ENCODE data around the gene GXYLT2. TPM values are rescaled to one million over a fixed set of nuclear protein-coding genes. Genes with fewer than 3 reads are reported as not detected.

Gene GXYLT2
- total RNA-seq, 1 experiment from 2014 or later = 4.8 TPM

DNA sequence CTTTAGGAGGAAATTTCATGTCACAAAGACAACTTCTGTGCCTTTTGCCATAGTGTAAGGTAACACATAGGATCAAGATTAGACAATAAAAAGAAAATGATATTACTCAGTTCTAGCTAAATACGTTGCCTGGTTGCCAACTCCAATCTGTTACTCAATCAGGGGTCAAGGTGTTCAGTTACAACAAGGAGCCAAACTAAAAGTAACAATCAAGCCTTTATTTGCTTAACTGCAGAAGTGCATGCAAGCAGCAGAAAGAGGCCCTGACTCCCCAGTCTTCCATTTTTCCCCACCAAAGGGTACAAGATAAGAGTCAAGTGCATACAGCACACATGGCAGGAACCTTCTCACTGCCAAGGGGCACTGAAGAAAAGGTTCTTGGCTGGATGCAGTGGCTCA is 80.4 kb downstream of the GXYLT2 start:
- TF ChIP-seq CTCF (IDR thresholded peaks at IDR 0.05; ENCODE audit: insufficient read depth in 1 of 2, low read depth in 1 of 2, low read length in 1 of 2, severe bottlenecking in 1 of 2, unreplicated experiment in 1 of 2) = no peak
- H3K27ac Mint-ChIP-seq (ENCODE audit: unreplicated experiment) = no peak overlapping the region
- intact Hi-C loops (cut with micrococcal nuclease; ENCODE audit: unreplicated experiment) = no loop called here
- Histone ChIP-seq H3K4me1 (peaks cover 7% of the 10 kb centered on the region), H3K36me3 (ENCODE audit: control insufficient read depth, insufficient read depth, low read length) (no peaks in the 10 kb centered on the region), H3K9me3 (no peaks in the 10 kb centered on the region), H3K4me3 (ENCODE audit: low read depth, low read length) (no peak overlapping the region), H3K27me3 (replicated peaks; ENCODE audit: control insufficient read depth, insufficient read depth, low read length) (no peaks in the 10 kb centered on the region)
- BruUV-seq (replicated peaks) = no TSS peak
- H3K4me1 Mint-ChIP-seq (ENCODE audit: low read depth, unreplicated experiment) = peaks cover 11% of the 10 kb centered on the region
- no peaks in the 10 kb centered on the region for H3K27me3 Mint-ChIP-seq (ENCODE audit: insufficient read depth, unreplicated experiment)
- H3K9me3 Mint-ChIP-seq (ENCODE audit: unreplicated experiment) = no peaks in the 10 kb centered on the region
- CTCF ChIA-PET = no interaction called here
- peaks cover 7% of the 10 kb centered on the region for H3K36me3 Mint-ChIP-seq (ENCODE audit: insufficient read depth, unreplicated experiment)
- DNase-seq = no peak
- POLR2A ChIA-PET = no interaction called here
- no peak overlapping the region for H3K4me3 Mint-ChIP-seq (ENCODE audit: unreplicated experiment)

GRCh38 chr3:72969766-72970165 is 81.9 kb downstream of the GXYLT2 start:
- Histone ChIP-seq H3K9me3 (no peaks in the 10 kb centered on the region), H3K4me3 (ENCODE audit: low read depth, low read length) (no peak overlapping the region), H3K4me1 (peaks cover 22% of the 10 kb centered on the region), H3K36me3 (ENCODE audit: control insufficient read depth, insufficient read depth, low read length) (no peaks in the 10 kb centered on the region), H3K27me3 (replicated peaks; ENCODE audit: control insufficient read depth, insufficient read depth, low read length) (no peaks in the 10 kb centered on the region)
- no TSS peak for BruUV-seq (replicated peaks)
- intact Hi-C loops (cut with micrococcal nuclease; ENCODE audit: unreplicated experiment) = no loop called here
- no peak overlapping the region for H3K27ac Mint-ChIP-seq (ENCODE audit: unreplicated experiment)
- H3K36me3 Mint-ChIP-seq (ENCODE audit: insufficient read depth, unreplicated experiment) = peaks cover 8% of the 10 kb centered on the region
- H3K9me3 Mint-ChIP-seq (ENCODE audit: unreplicated experiment) = no peaks in the 10 kb centered on the region
- no peak for DNase-seq
- POLR2A ChIA-PET = no interaction called here
- no peak for TF ChIP-seq CTCF (IDR thresholded peaks at IDR 0.05; ENCODE audit: insufficient read depth in 1 of 2, low read depth in 1 of 2, low read length in 1 of 2, severe bottlenecking in 1 of 2, unreplicated experiment in 1 of 2)
- H3K4me3 Mint-ChIP-seq (ENCODE audit: unreplicated experiment) = no peak overlapping the region
- H3K27me3 Mint-ChIP-seq (ENCODE audit: insufficient read depth, unreplicated experiment) = no peaks in the 10 kb centered on the region
- H3K4me1 Mint-ChIP-seq (ENCODE audit: low read depth, unreplicated experiment) = peaks cover 20% of the 10 kb centered on the region
- CTCF ChIA-PET = no interaction called here

DNA sequence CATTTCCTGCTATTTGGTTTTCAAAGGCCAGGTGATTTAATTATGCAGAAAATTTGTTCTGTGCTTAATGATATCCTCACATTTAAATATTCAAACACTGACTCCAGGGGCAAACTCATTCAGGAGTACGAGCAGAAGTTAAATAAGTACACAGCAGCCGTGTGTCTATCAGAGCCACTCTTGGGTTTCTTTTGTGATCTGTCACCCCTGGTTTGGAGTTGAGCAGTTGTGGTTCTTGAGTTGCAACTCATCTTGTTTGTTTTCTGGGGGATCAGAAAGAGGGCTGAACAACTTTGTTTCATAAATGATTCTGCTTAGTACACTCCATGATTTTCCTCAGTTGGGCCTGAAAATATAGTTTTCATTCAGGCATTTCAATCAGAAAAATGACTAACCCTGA is 83.1 kb downstream of the GXYLT2 start:
- H3K36me3 ChIP-seq (ENCODE audit: control insufficient read depth, insufficient read depth, low read length) = no peaks in the 10 kb centered on the region
- H3K27ac Mint-ChIP-seq (ENCODE audit: unreplicated experiment) = no peak overlapping the region
- ChIA-PET POLR2A (no interaction called here), CTCF (no interaction called here)
- H3K4me3 ChIP-seq (ENCODE audit: low read depth, low read length) = no peak overlapping the region
- peaks cover 20% of the 10 kb centered on the region for H3K4me1 Mint-ChIP-seq (ENCODE audit: low read depth, unreplicated experiment)
- DNase-seq = no peak
- no TSS peak for BruUV-seq (replicated peaks)
- peaks cover 8% of the 10 kb centered on the region for H3K36me3 Mint-ChIP-seq (ENCODE audit: insufficient read depth, unreplicated experiment)
- H3K27me3 Mint-ChIP-seq (ENCODE audit: insufficient read depth, unreplicated experiment) = no peaks in the 10 kb centered on the region
- no peak overlapping the region for H3K4me3 Mint-ChIP-seq (ENCODE audit: unreplicated experiment)
- no peaks in the 10 kb centered on the region for H3K27me3 ChIP-seq (replicated peaks; ENCODE audit: control insufficient read depth, insufficient read depth, low read length)
- no peaks in the 10 kb centered on the region for H3K9me3 Mint-ChIP-seq (ENCODE audit: unreplicated experiment)
- no peak for TF ChIP-seq CTCF (IDR thresholded peaks at IDR 0.05; ENCODE audit: insufficient read depth in 1 of 2, low read depth in 1 of 2, low read length in 1 of 2, severe bottlenecking in 1 of 2, unreplicated experiment in 1 of 2)
- intact Hi-C loops (cut with micrococcal nuclease; ENCODE audit: unreplicated experiment) = no loop called here
- H3K9me3 ChIP-seq = no peaks in the 10 kb centered on the region
- H3K4me1 ChIP-seq = peaks cover 31% of the 10 kb centered on the region

Measured in Caco-2 (cell line).